ENCODE data around the gene PRKAR2B.

Gene PRKAR2B

GRCh38 chr7:107115114-107115513, 70.6 kb downstream of the PRKAR2B start:
- no peak for TF ChIP-seq CTCF (IDR thresholded peaks at IDR 0.05)
- TF ChIP-seq ZFX (IDR thresholded peaks at IDR 0.05; ENCODE audit: borderline replicate concordance): no peak
- H3K27ac ChIP-seq: no peak overlapping the region

- TF ChIP-seq ZFX (IDR thresholded peaks at IDR 0.05; ENCODE audit: borderline replicate concordance): no peak
- no peak for TF ChIP-seq CTCF (IDR thresholded peaks at IDR 0.05)
Observed at GRCh38 chr7:107115762-107116540, 71.4 kb downstream of the PRKAR2B start.

GRCh38 chr7:107118109-107118900, 73.8 kb downstream of the PRKAR2B start:
- H3K27ac ChIP-seq: no peak overlapping the region

More at GRCh38 chr7:107115762-107116540, 71.4 kb downstream of the PRKAR2B start:
- no peak overlapping the region for H3K27ac ChIP-seq

GRCh38 chr7:107119376-107120105, 75.0 kb downstream of the PRKAR2B start:
- TF ChIP-seq ZFX (IDR thresholded peaks at IDR 0.05; ENCODE audit: borderline replicate concordance): no peak
- TF ChIP-seq CTCF (IDR thresholded peaks at IDR 0.05): no peak
- H3K27ac ChIP-seq: no peak overlapping the region

More at GRCh38 chr7:107118109-107118900, 73.8 kb downstream of the PRKAR2B start:
- TF ChIP-seq CTCF (IDR thresholded peaks at IDR 0.05) (no peak), ZFX (IDR thresholded peaks at IDR 0.05; ENCODE audit: borderline replicate concordance) (no peak)

GRCh38 chr7:107122486-107122911, 78.0 kb downstream of the PRKAR2B start:
- H3K27ac ChIP-seq: no peak overlapping the region
- TF ChIP-seq CTCF (IDR thresholded peaks at IDR 0.05) (no peak), ZFX (IDR thresholded peaks at IDR 0.05; ENCODE audit: borderline replicate concordance) (no peak)

GRCh38 chr7:107123392-107123791, 78.9 kb downstream of the PRKAR2B start:
- TF ChIP-seq CTCF (IDR thresholded peaks at IDR 0.05): no peak
- no peak for TF ChIP-seq ZFX (IDR thresholded peaks at IDR 0.05; ENCODE audit: borderline replicate concordance)
- H3K27ac ChIP-seq: no peak overlapping the region
